ENCODE data around the gene MYO15B. TPM values are rescaled to one million over a fixed set of nuclear protein-coding genes. Genes with fewer than 3 reads are reported as not detected.
"Not testable (repeated sequence)": the region's sequence is repeated elsewhere in the genome, so short reads cannot be mapped to it uniquely, and the experiment has no call there.

The MYO15B gene
- total RNA-seq, 1 donor from 2014 or later, result 43.8 TPM

GRCh38 chr17:75590849-75591721 lies 3.5 kb downstream of the MYO15B start:
- Histone ChIP-seq H3K27ac (ENCODE audit: low read depth, low read length) (no peak overlapping the region), H3K9me3 (ENCODE audit: control insufficient read depth in 3 of 3, low read length in 3 of 3) (no peaks in the 10 kb centered on the region), H3K27me3 (ENCODE audit: control insufficient read depth in 3 of 3, insufficient read depth in 3 of 3, low read length in 3 of 3) (peaks cover 12 to 27% (median 26%) of the 10 kb centered on the region in 3 donors), H3K4me1 (ENCODE audit: control insufficient read depth in 3 of 3, insufficient read depth in 3 of 3, low read length in 3 of 3) (peaks cover 6 to 8% (median 6%) of the 10 kb centered on the region in 3 donors), H3K4me3 (ENCODE audit: low read length in 3 of 3) (no peak overlapping the region), H3K36me3 (ENCODE audit: control insufficient read depth in 3 of 3, insufficient read depth in 3 of 3, low read length in 3 of 3) (no peaks in the 10 kb centered on the region), H3K9ac (ENCODE audit: low read depth in 1 of 3, low read length in 3 of 3) (no peak overlapping the region)

- H3K36me3 ChIP-seq (ENCODE audit: control insufficient read depth in 3 of 3, insufficient read depth in 3 of 3, low read length in 3 of 3), result no peaks in the 10 kb centered on the region
- H3K9me3 ChIP-seq (ENCODE audit: control insufficient read depth in 3 of 3, low read length in 3 of 3), result no peaks in the 10 kb centered on the region
- no peak overlapping the region for H3K4me3 ChIP-seq (ENCODE audit: low read length in 3 of 3)
- peaks cover 6 to 8% (median 6%) of the 10 kb centered on the region in 3 donors for H3K4me1 ChIP-seq (ENCODE audit: control insufficient read depth in 3 of 3, insufficient read depth in 3 of 3, low read length in 3 of 3)
- no peak overlapping the region for H3K9ac ChIP-seq (ENCODE audit: low read depth in 1 of 3, low read length in 3 of 3)
- H3K27me3 ChIP-seq (ENCODE audit: control insufficient read depth in 3 of 3, insufficient read depth in 3 of 3, low read length in 3 of 3), result peaks cover 12 to 34% (median 26%) of the 10 kb centered on the region in 3 donors
- no peak overlapping the region for H3K27ac ChIP-seq (ENCODE audit: low read depth, low read length)
Observed at GRCh38 chr17:75591722-75592302, 4.2 kb downstream of the MYO15B start.

DNA sequence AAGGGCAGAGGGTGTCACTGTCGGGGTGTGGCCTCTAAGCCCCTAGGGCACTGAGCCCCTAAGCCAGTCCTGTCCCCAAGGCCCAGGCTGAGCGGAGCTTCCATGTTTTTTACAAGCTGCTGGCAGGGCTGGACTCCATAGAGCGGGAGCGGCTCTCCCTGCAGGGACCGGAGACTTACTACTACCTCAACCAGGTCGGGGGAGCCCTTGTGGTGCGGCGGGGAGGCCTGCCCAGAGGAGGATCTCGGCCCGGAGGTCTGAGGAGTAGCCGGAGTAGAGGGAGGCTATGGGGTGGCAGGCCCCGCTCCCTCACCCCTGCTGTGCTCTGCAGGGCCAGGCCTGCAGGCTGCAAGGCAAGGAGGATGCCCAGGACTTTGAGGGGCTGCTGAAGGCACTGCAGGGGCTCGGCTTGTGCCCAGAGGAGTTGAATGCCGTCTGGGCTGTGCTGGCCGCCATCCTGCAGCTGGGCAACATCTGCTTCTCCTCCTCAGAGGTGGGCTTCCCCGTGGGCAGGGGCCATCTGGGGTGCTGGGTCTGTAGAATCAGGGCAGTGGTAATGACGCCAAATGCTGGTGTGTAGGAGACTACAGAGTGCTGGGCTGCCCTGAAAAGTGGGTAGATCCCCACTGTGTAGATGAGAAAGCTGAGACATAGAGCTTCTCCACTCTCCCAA lies 4.9 kb downstream of the MYO15B start:
- H3K27ac ChIP-seq (ENCODE audit: low read depth, low read length), result no peak overlapping the region
- H3K4me1 ChIP-seq (ENCODE audit: control insufficient read depth in 3 of 3, insufficient read depth in 3 of 3, low read length in 3 of 3), result peaks cover 4 to 7% (median 6%) of the 10 kb centered on the region in 3 donors
- no peak overlapping the region for H3K9ac ChIP-seq (ENCODE audit: low read depth in 1 of 3, low read length in 3 of 3)
- H3K36me3 ChIP-seq (ENCODE audit: control insufficient read depth in 3 of 3, insufficient read depth in 3 of 3, low read length in 3 of 3), result no peaks in the 10 kb centered on the region
- H3K27me3 ChIP-seq (ENCODE audit: control insufficient read depth in 3 of 3, insufficient read depth in 3 of 3, low read length in 3 of 3), result peaks cover 9 to 39% (median 21%) of the 10 kb centered on the region in 3 donors
- H3K4me3 ChIP-seq (ENCODE audit: low read length in 3 of 3), result no peak overlapping the region
- H3K9me3 ChIP-seq (ENCODE audit: control insufficient read depth in 3 of 3, low read length in 3 of 3), result no peaks in the 10 kb centered on the region

GRCh38 chr17:75593430-75593829 lies 5.8 kb downstream of the MYO15B start:
- not testable (repeated sequence) for H3K9me3 ChIP-seq (ENCODE audit: control insufficient read depth in 3 of 3, low read length in 3 of 3); H3K36me3 ChIP-seq (ENCODE audit: control insufficient read depth in 3 of 3, insufficient read depth in 3 of 3, low read length in 3 of 3); H3K4me3 ChIP-seq (ENCODE audit: low read length in 3 of 3); H3K4me1 ChIP-seq (ENCODE audit: control insufficient read depth in 3 of 3, insufficient read depth in 3 of 3, low read length in 3 of 3); H3K27ac ChIP-seq (ENCODE audit: low read depth, low read length); H3K9ac ChIP-seq (ENCODE audit: low read depth in 1 of 3, low read length in 3 of 3)
- peaks cover under 1 to 31% (median 12%) of the 10 kb centered on the region in 3 donors for H3K27me3 ChIP-seq (ENCODE audit: control insufficient read depth in 3 of 3, insufficient read depth in 3 of 3, low read length in 3 of 3)

DNA sequence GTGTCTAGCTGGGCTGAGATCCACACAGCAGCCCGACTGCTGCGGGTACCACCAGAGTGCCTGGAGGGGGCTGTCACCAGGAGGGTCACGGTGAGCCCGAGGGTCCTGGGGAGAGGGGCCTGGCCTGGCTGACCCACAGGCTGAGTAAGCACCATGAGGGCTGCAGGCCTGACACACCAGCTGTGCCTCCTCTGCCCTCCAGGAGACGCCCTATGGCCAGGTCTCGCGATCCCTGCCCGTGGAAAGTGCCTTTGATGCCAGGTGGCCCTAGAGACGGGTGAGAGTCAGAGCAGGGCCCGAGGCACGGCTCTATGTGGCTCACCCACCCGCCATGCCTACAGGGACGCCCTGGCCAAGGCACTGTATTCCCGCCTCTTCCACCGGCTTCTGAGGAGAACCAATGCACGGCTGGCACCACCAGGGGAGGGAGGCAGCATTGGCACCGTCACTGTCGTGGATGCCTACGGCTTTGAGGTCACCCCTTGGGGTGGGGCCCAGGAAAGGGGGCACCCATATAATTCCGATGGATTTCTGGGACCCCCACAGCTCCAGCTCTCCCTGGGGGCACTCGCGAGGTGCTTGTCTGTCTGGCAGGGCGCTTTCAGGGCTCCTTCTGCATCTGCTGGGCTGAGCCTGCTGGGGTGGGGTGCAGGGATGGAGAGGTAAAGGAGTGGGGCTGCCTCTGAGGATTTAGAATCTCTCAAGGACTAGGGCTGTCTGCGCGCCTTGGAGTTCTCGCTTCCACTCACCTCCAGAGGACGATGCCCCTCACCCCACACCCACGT lies 7.1 kb downstream of the MYO15B start:
- no peaks in the 10 kb centered on the region for H3K9me3 ChIP-seq (ENCODE audit: control insufficient read depth in 3 of 3, low read length in 3 of 3)
- no peak overlapping the region for H3K27ac ChIP-seq (ENCODE audit: low read depth, low read length)
- H3K4me3 ChIP-seq (ENCODE audit: low read length in 3 of 3), result no peak overlapping the region
- H3K9ac ChIP-seq (ENCODE audit: low read depth in 1 of 3, low read length in 3 of 3), result no peak overlapping the region
- peaks cover 0 to 3% (median 2%) of the 10 kb centered on the region in 3 donors for H3K4me1 ChIP-seq (ENCODE audit: control insufficient read depth in 3 of 3, insufficient read depth in 3 of 3, low read length in 3 of 3)
- no peaks in the 10 kb centered on the region for H3K36me3 ChIP-seq (ENCODE audit: control insufficient read depth in 3 of 3, insufficient read depth in 3 of 3, low read length in 3 of 3)
- H3K27me3 ChIP-seq (ENCODE audit: control insufficient read depth in 3 of 3, insufficient read depth in 3 of 3, low read length in 3 of 3), result peaks cover 0 to 29% (median 10%) of the 10 kb centered on the region in 3 donors

GRCh38 chr17:75595284-75595919 lies 7.8 kb downstream of the MYO15B start:
- Histone ChIP-seq H3K9me3 (ENCODE audit: control insufficient read depth in 3 of 3, low read length in 3 of 3) (no peaks in the 10 kb centered on the region), H3K9ac (ENCODE audit: low read depth in 1 of 3, low read length in 3 of 3) (no peak overlapping the region), H3K4me3 (ENCODE audit: low read length in 3 of 3) (no peak overlapping the region), H3K4me1 (ENCODE audit: control insufficient read depth in 3 of 3, insufficient read depth in 3 of 3, low read length in 3 of 3) (no peaks in the 10 kb centered on the region), H3K36me3 (ENCODE audit: control insufficient read depth in 3 of 3, insufficient read depth in 3 of 3, low read length in 3 of 3) (no peaks in the 10 kb centered on the region), H3K27ac (ENCODE audit: low read depth, low read length) (no peak overlapping the region), H3K27me3 (ENCODE audit: control insufficient read depth in 3 of 3, insufficient read depth in 3 of 3, low read length in 3 of 3) (peaks cover 0 to 29% (median 10%) of the 10 kb centered on the region in 3 donors)

- Histone ChIP-seq H3K27me3 (ENCODE audit: control insufficient read depth in 3 of 3, insufficient read depth in 3 of 3, low read length in 3 of 3) (peaks cover 0 to 29% (median 10%) of the 10 kb centered on the region in 3 donors), H3K27ac (ENCODE audit: low read depth, low read length) (no peak overlapping the region), H3K36me3 (ENCODE audit: control insufficient read depth in 3 of 3, insufficient read depth in 3 of 3, low read length in 3 of 3) (no peaks in the 10 kb centered on the region), H3K9ac (ENCODE audit: low read depth in 1 of 3, low read length in 3 of 3) (no peak overlapping the region), H3K4me3 (ENCODE audit: low read length in 3 of 3) (no peak overlapping the region), H3K4me1 (ENCODE audit: control insufficient read depth in 3 of 3, insufficient read depth in 3 of 3, low read length in 3 of 3) (no peaks in the 10 kb centered on the region), H3K9me3 (ENCODE audit: control insufficient read depth in 3 of 3, low read length in 3 of 3) (no peaks in the 10 kb centered on the region)
Observed at GRCh38 chr17:75595920-75596313, 8.3 kb downstream of the MYO15B start.

- Histone ChIP-seq H3K36me3 (ENCODE audit: control insufficient read depth in 3 of 3, insufficient read depth in 3 of 3, low read length in 3 of 3) (no peaks in the 10 kb centered on the region), H3K9ac (ENCODE audit: low read depth in 1 of 3, low read length in 3 of 3) (no peak overlapping the region), H3K9me3 (ENCODE audit: control insufficient read depth in 3 of 3, low read length in 3 of 3) (no peaks in the 10 kb centered on the region), H3K27ac (ENCODE audit: low read depth, low read length) (no peak overlapping the region), H3K27me3 (ENCODE audit: control insufficient read depth in 3 of 3, insufficient read depth in 3 of 3, low read length in 3 of 3) (peaks cover 0 to 29% (median 14%) of the 10 kb centered on the region in 3 donors), H3K4me3 (ENCODE audit: low read length in 3 of 3) (no peak overlapping the region), H3K4me1 (ENCODE audit: control insufficient read depth in 3 of 3, insufficient read depth in 3 of 3, low read length in 3 of 3) (no peaks in the 10 kb centered on the region)
Observed at GRCh38 chr17:75596320-75597087, 8.9 kb downstream of the MYO15B start.
